H1 (cell line): ENCODE measurements around the gene RNF125. TPM values are rescaled to one million over a fixed set of nuclear protein-coding genes. Genes with fewer than 3 reads are reported as not detected.

Experiments used
- CTCF ChIA-PET: fragments of 300-600 bp; sonication (Branson Sonifier 250); formaldehyde crosslinking; loops from one replicate; lab custom pipeline; 2021; ENCODE audit not compliant: partially characterized antibody; lab: Charles Lee
- POLR2A ChIA-PET: fragments of 300-600 bp; sonication (Branson Sonifier 250); formaldehyde crosslinking; loops from one replicate; lab custom pipeline; 2021; ENCODE audit warnings: inconsistent platforms; ENCODE audit not compliant: partially characterized antibody; lab: Charles Lee
- DNase-seq, 2 experiments: peaks; one replicate each; pipeline versions ENCODE4 v3.0.0 to v3.0.0-alpha.2; 2010 to 2022; ENCODE audit warnings: low spot score in 2 of 2, low read depth in 1 of 2, mixed read lengths in 1 of 2
- FAIRE-seq: peaks from 2 replicates; lab custom pipeline; 2011; peaks lifted over from hg19 to GRCh38; lab: Jason Lieb, UNC
- H2AFZ ChIP-seq: 2 replicates; pipeline ENCODE4 v1.8.1; 2012; ENCODE audit warnings: low read length, inconsistent platforms
- H2AK5ac ChIP-seq: 2 replicates; pipeline ENCODE4 v1.6.1; 2013; ENCODE audit warnings: low read depth, low read length
- H2BK120ac ChIP-seq: replicated peaks from 2 replicates; pipeline ENCODE3; 2013; ENCODE audit warnings: low read depth, low read length, inconsistent platforms
- H2BK12ac ChIP-seq: 2 replicates; pipeline ENCODE4 v1.6.1; 2013; ENCODE audit warnings: low read depth, low read length
- H2BK15ac ChIP-seq: 2 replicates; pipeline ENCODE4 v1.6.1; 2013; ENCODE audit warnings: low read length
- H2BK20ac ChIP-seq: 2 replicates; pipeline ENCODE4 v1.6.1; 2013; ENCODE audit warnings: low read length
- H2BK5ac ChIP-seq: 2 replicates; pipeline ENCODE4 v1.6.1; 2013; ENCODE audit warnings: low read depth, low read length
- H3K14ac ChIP-seq: 2 replicates; pipeline ENCODE4 v1.6.1; 2013; ENCODE audit warnings: inconsistent platforms; ENCODE audit not compliant: insufficient read length
- H3K18ac ChIP-seq: 2 replicates; pipeline ENCODE4 v1.6.1; 2013; ENCODE audit warnings: low read length; ENCODE audit errors: extremely low read depth
- H3K23ac ChIP-seq: 2 replicates; pipeline ENCODE4 v1.6.1; 2013; ENCODE audit warnings: inconsistent platforms; ENCODE audit not compliant: insufficient read length
- H3K23me2 ChIP-seq: 2 replicates; pipeline ENCODE4 v1.6.1; 2013; ENCODE audit warnings: low read depth, low read length
- H3K27ac ChIP-seq: 2 replicates; pipeline ENCODE4 v1.6.1; 2011; ENCODE audit warnings: low read depth, low read length, inconsistent platforms
- H3K27me3 ChIP-seq, 4 experiments: replicated peaks in 1 of 4; 1 replicate in 1 of 4; 2 replicates in 3 of 4; pipeline versions ENCODE4 v1.6.1 to v1.8.1; 2011 to 2013; ENCODE audit warnings: low read length in 3 of 4, mild to moderate bottlenecking in 3 of 4, inconsistent platforms in 2 of 4, mixed read lengths in 2 of 4, moderate library complexity in 1 of 4; ENCODE audit not compliant: control insufficient read depth in 3 of 4, insufficient read depth in 3 of 4; ENCODE audit errors: extremely low read depth in 1 of 4
- H3K36me3 ChIP-seq, 4 experiments: 2 replicates each; pipeline versions ENCODE4 v1.6.1 to v1.8.1; 2011 to 2013; ENCODE audit warnings: mild to moderate bottlenecking in 4 of 4, low read length in 3 of 4, moderate library complexity in 2 of 4, control low read depth in 1 of 4, inconsistent platforms in 1 of 4; ENCODE audit not compliant: insufficient read depth in 4 of 4, control insufficient read depth in 2 of 4
- H3K4ac ChIP-seq: replicated peaks from 2 replicates; pipeline ENCODE3; 2013; ENCODE audit warnings: low read length, low read depth, mixed read lengths, inconsistent platforms; ENCODE audit not compliant: insufficient read length
- H3K4me1 ChIP-seq, 4 experiments: replicated peaks in 1 of 4; 1 replicate in 1 of 4; 2 replicates in 3 of 4; pipeline versions ENCODE4 v1.6.1 to v1.8.1; 2011 to 2013; ENCODE audit warnings: low read length in 3 of 4, inconsistent platforms in 2 of 4, mixed read lengths in 1 of 4; ENCODE audit not compliant: insufficient read depth in 4 of 4, control insufficient read depth in 3 of 4
- H3K4me2 ChIP-seq, 2 experiments: 2 replicates each; pipeline versions ENCODE4 v1.6.1 to v1.8.1; 2011 to 2013; ENCODE audit warnings: low read depth in 2 of 2, low read length in 2 of 2, control low read depth in 1 of 2, inconsistent platforms in 1 of 2, mild to moderate bottlenecking in 1 of 2; ENCODE audit not compliant: insufficient read depth in 1 of 2
- H3K4me3 ChIP-seq, 4 experiments: fragments of 200-600, 300-600 bp in 1 of 4; sonication (generic), shearing (Covaris generic), sonication (Bioruptor Twin) in 1 of 4; 2 replicates each; pipeline versions ENCODE4 v1.5.1 to v1.8.1; 2011 to 2016; ENCODE audit warnings: low read length in 4 of 4, low read depth in 3 of 4, control low read depth in 2 of 4, inconsistent platforms in 2 of 4, mild to moderate bottlenecking in 2 of 4, mixed read lengths in 1 of 4, moderate library complexity in 1 of 4; ENCODE audit not compliant: insufficient read depth in 2 of 4; ENCODE audit errors: extremely low read depth in 1 of 4
- H3K56ac ChIP-seq: replicated peaks from 2 replicates; pipeline ENCODE3; 2013; ENCODE audit warnings: low read depth, mild to moderate bottlenecking, mixed read lengths, low read length, inconsistent platforms; ENCODE audit not compliant: insufficient read length
- H3K79me1 ChIP-seq: 2 replicates; pipeline ENCODE4 v1.6.1; 2013; ENCODE audit warnings: low read depth, low read length, control low read depth
- H3K79me2 ChIP-seq, 2 experiments: 2 replicates each; pipeline versions ENCODE4 v1.6.1 to v1.8.1; 2012 to 2013; ENCODE audit warnings: low read length in 2 of 2, mild to moderate bottlenecking in 2 of 2, inconsistent platforms in 1 of 2; ENCODE audit not compliant: insufficient read depth in 2 of 2, control insufficient read depth in 1 of 2
- H3K9ac ChIP-seq, 4 experiments: replicated peaks in 1 of 4; 1 replicate in 1 of 4; 2 replicates in 3 of 4; pipeline versions ENCODE4 v1.6.1 to v1.8.1; 2011 to 2013; ENCODE audit warnings: low read depth in 3 of 4, low read length in 3 of 4, control low read depth in 2 of 4, mild to moderate bottlenecking in 2 of 4, moderate library complexity in 2 of 4, inconsistent platforms in 1 of 4; ENCODE audit errors: extremely low read depth in 1 of 4
- H3K9me3 ChIP-seq, 2 experiments: 2 replicates each; pipeline versions ENCODE4 v1.6.1 to v1.8.1; 2012 to 2013; ENCODE audit warnings: mild to moderate bottlenecking in 2 of 2, moderate library complexity in 2 of 2, control low read depth in 1 of 2, inconsistent platforms in 1 of 2, low read depth in 1 of 2, low read length in 1 of 2, mixed read lengths in 1 of 2; ENCODE audit not compliant: insufficient read depth in 2 of 2
- H4K20me1 ChIP-seq, 2 experiments: replicated peaks in 1 of 2; 2 replicates each; pipeline versions ENCODE3 to v1.8.1; 2011 to 2013; ENCODE audit warnings: inconsistent platforms in 2 of 2, low read length in 2 of 2, mild to moderate bottlenecking in 1 of 2; ENCODE audit not compliant: insufficient read depth in 2 of 2, control insufficient read depth in 1 of 2
- H4K5ac ChIP-seq: 2 replicates; pipeline ENCODE4 v1.6.1; 2013; ENCODE audit warnings: low read length, low read depth, mixed read lengths, inconsistent platforms; ENCODE audit not compliant: insufficient read length
- H4K8ac ChIP-seq: 2 replicates; pipeline ENCODE4 v1.8.0; 2013; ENCODE audit warnings: mild to moderate bottlenecking, moderate library complexity, low read length, inconsistent platforms; ENCODE audit not compliant: insufficient read depth; ENCODE audit errors: extremely low read depth
- H4K91ac ChIP-seq: replicated peaks from 2 replicates; pipeline ENCODE3; 2013; ENCODE audit warnings: low read length, mixed read lengths, inconsistent platforms; ENCODE audit not compliant: insufficient read length
- EZH2 ChIP-seq: fragments of 200-600 bp; sonication (generic); IDR thresholded peaks from 2 replicates; pipeline ENCODE4 v1.7.1; 2012; ENCODE audit warnings: low read depth, mild to moderate bottlenecking, moderate library complexity, low read length, inconsistent platforms; ENCODE audit not compliant: severe bottlenecking
- GABPA ChIP-seq: IDR thresholded peaks from 2 replicates; pipeline ENCODE4 v1.6.1; 2011; ENCODE audit warnings: mild to moderate bottlenecking, low read length, moderate library complexity, borderline replicate concordance; ENCODE audit not compliant: insufficient read depth
- HDAC2 ChIP-seq, 2 experiments: fragments of 300-600 bp in 1 of 2; sonication (generic) in 1 of 2; IDR thresholded peaks; 2 replicates each; pipeline ENCODE4 v1.6.1; 2011 to 2012; ENCODE audit warnings: low read depth in 2 of 2, low read length in 2 of 2, mild to moderate bottlenecking in 2 of 2, moderate library complexity in 2 of 2, borderline replicate concordance in 1 of 2, inconsistent platforms in 1 of 2
- HDAC6 ChIP-seq: IDR thresholded peaks from one replicate; pipeline ENCODE4 v1.7.1; 2012; ENCODE audit warnings: low read depth, mild to moderate bottlenecking, inconsistent platforms, low read length, moderate library complexity
- MAFK ChIP-seq: IDR thresholded peaks from 2 replicates; pipeline ENCODE4 v1.6.1; 2012; ENCODE audit warnings: low read depth, mild to moderate bottlenecking, improper control_type of control experiment, low read length
- POLR2A ChIP-seq, 2 experiments: IDR thresholded peaks; 1 replicate in 1 of 2; 2 replicates in 1 of 2; pipeline ENCODE4 v1.6.1; 2011; ENCODE audit warnings: low read depth in 2 of 2, low read length in 2 of 2, mild to moderate bottlenecking in 2 of 2; ENCODE audit errors: control extremely low read depth in 1 of 2
- POU5F1 ChIP-seq: IDR thresholded peaks from 2 replicates; pipeline ENCODE4 v1.6.1; 2011; ENCODE audit warnings: low read depth, mild to moderate bottlenecking, low read length, moderate library complexity
- SRF ChIP-seq: IDR thresholded peaks from 2 replicates; pipeline ENCODE4 v1.6.1; 2011; ENCODE audit warnings: mild to moderate bottlenecking, low read depth, low read length, moderate library complexity
- SUZ12 ChIP-seq: fragments of 200-600 bp; sonication (generic); IDR thresholded peaks from 2 replicates; pipeline ENCODE4 v1.6.1; 2012; ENCODE audit warnings: mild to moderate bottlenecking, inconsistent platforms, low read length, moderate library complexity, mixed read lengths
- polyA plus RNA-seq, 7 experiments: library from polyadenylated mRNA; depleted of rRNA in 3 of 7; stranded (reverse) in 5 of 7; unstranded in 2 of 7; fragments of >200 nt in 5 of 7; fragments of 200-250 nt in 2 of 7; gene quantifications; 1 replicate in 5 of 7; 2 replicates in 1 of 7; 4 replicates in 1 of 7; pipeline versions ENCODE4 v1.2.1 to v1.2.3, GENCODE V29; 2011 to 2013; ENCODE audit warnings: missing spikeins in 2 of 7, mixed read lengths in 2 of 7
- total RNA-seq: library from RNA; stranded (reverse); fragmentation: NEBNext Ultra II Directional; extraction: Animal tissue kit (Norgen Biotek cat#: 25700); gene quantifications from 2 replicates; pipeline ENCODE4 v1.2.1, GENCODE V29; 2021

The RNF125 gene
- total and polyA plus RNA-seq, 2 of the 8 experiments (the other 6 are each of a cell fraction or from before 2014, with no cell fraction given), result 14.3 to 15.2 TPM

DNA sequence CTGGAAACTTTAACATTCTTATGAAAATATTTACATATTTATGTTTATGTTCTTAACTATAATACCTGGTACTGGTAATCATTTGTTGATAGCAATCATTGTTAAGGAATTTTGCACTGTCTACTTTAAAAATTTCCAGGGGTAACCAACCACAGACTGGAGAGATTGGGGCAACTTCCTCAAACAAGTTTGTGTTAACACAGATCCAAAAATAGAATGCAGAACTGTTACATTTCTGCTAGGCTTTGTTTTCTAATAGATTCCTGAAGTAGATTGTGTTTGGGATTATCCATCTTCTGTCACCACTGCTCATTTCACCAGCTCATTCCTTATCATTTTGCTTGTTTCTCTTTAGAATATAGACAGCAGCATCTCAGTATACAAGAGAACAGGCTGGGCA is 23.7 kb downstream of the RNF125 start:
- Histone ChIP-seq H2BK120ac (no peak overlapping the region), H3K9ac (no peak overlapping the region), H3K79me2 (no peaks in the 10 kb centered on the region), H3K27me3 (no peaks in the 10 kb centered on the region), H3K4me2 (no peak overlapping the region), H3K23ac (no peak overlapping the region), H3K23me2 (no peaks in the 10 kb centered on the region), H4K91ac (no peak overlapping the region), H2AK5ac (no peak overlapping the region), H2AFZ (no peak overlapping the region), H3K36me3 (peaks cover 0 to 18% (median 8%) of the 10 kb centered on the region in 4 experiments; a peak in 4 of 8 replicates), H2BK5ac (no peak overlapping the region), H2BK20ac (no peak overlapping the region), H3K14ac (no peak overlapping the region), H3K4ac (no peak overlapping the region), H4K8ac (no peak overlapping the region), H2BK15ac (no peak overlapping the region), H4K5ac (no peak overlapping the region), H3K56ac (no peak overlapping the region), H3K27ac (no peak overlapping the region), H2BK12ac (no peak overlapping the region), H3K9me3 (no peaks in the 10 kb centered on the region), H3K79me1 (no peaks in the 10 kb centered on the region), H3K18ac (no peak overlapping the region), H4K20me1 (no peaks in the 10 kb centered on the region), H3K4me1 (no peaks in the 10 kb centered on the region), H3K4me3 (no peak overlapping the region)
- ChIA-PET POLR2A (no interaction called here), CTCF (interaction anchor here (0.6 to 1.1 kb wide), 3 partner anchors 13 to 116 kb away, joined by 3 to 4 read pairs (median 3); no protein-coding TSS in a partner anchor)
- no peak for DNase-seq
- TF ChIP-seq SRF (no peak), EZH2 (no peak), HDAC6 (no peak), POU5F1 (no peak), HDAC2 (IDR thresholded peaks at IDR 0.05; ENCODE audit: borderline replicate concordance in 1 of 2, low read depth in 2 of 2, low read length in 2 of 2) (no peak), GABPA (no peak), MAFK (no peak), POLR2A (IDR thresholded peaks at IDR 0.05; ENCODE audit: control extremely low read depth in 1 of 2, low read depth in 2 of 2, low read length in 2 of 2) (no peak), SUZ12 (no peak)
- FAIRE-seq, result no peak
